HepG2 (cell line): ENCODE results near the gene CLEC19A.

Experiments
- EP300 ChIP-seq, 3 experiments: sonication (generic) in 1 of 3; formaldehyde crosslinking in 1 of 3; IDR thresholded peaks; 2 replicates each; pipeline versions ENCODE4 v1.5.1 to v1.6.1; 2011 to 2020; ENCODE audit warnings: low read depth in 2 of 3, low read length in 2 of 3, borderline replicate concordance in 1 of 3, improper control_type of control experiment in 1 of 3, mild to moderate bottlenecking in 1 of 3, missing genetic modification reagents in 1 of 3, moderate library complexity in 1 of 3
- EZH2 ChIP-seq: conservative IDR thresholded peaks from 2 replicates; pipeline ENCODE4 v1.6.1; 2012; ENCODE audit warnings: mild to moderate bottlenecking, low read depth, low read length, moderate library complexity
- JUN ChIP-seq: sonication (generic); formaldehyde crosslinking; IDR thresholded peaks from 2 replicates; pipeline ENCODE4 v1.4.0; 2020; ENCODE audit warnings: mild to moderate bottlenecking, missing genetic modification reagents
- MAFF ChIP-seq: IDR thresholded peaks from 2 replicates; pipeline ENCODE4 v1.6.1; 2011; ENCODE audit warnings: low read depth, low read length, improper control_type of control experiment
- PCBP1 ChIP-seq: fragments of 200-400 bp; formaldehyde crosslinking; IDR thresholded peaks from 2 replicates; pipeline ENCODE4 v1.6.1; 2017; ENCODE audit warnings: mild to moderate bottlenecking, low read depth, low read length, borderline replicate concordance
- POLR2AphosphoS5 ChIP-seq: IDR thresholded peaks from 2 replicates; pipeline ENCODE4 v1.6.1; 2012; ENCODE audit warnings: low read depth, low read length
- RBM22 ChIP-seq: fragments of 200-400 bp; formaldehyde crosslinking; optimal IDR thresholded peaks from 2 replicates; pipeline ENCODE3; 2017; ENCODE audit warnings: mild to moderate bottlenecking, low read length, moderate library complexity
- RXRA ChIP-seq: sonication (generic); formaldehyde crosslinking; IDR thresholded peaks from 2 replicates; pipeline ENCODE4 v1.5.1; 2020; ENCODE audit warnings: missing genetic modification reagents
- ZFP62 ChIP-seq: sonication (generic); formaldehyde crosslinking; IDR thresholded peaks from 2 replicates; pipeline ENCODE4 v1.4.0; 2020; ENCODE audit warnings: missing genetic modification reagents
- ZNF282 ChIP-seq: fragments of 450-650 bp; IDR thresholded peaks from 2 replicates; pipeline ENCODE4 v1.6.1; 2018; ENCODE audit not compliant: partially characterized antibody
- ZNF737 ChIP-seq: sonication (generic); formaldehyde crosslinking; IDR thresholded peaks from 2 replicates; pipeline ENCODE4 v1.5.0; 2020; ENCODE audit warnings: missing genetic modification reagents, mild to moderate bottlenecking, borderline replicate concordance
- TF ChIP-seq, protein P1 (sequence below): sonication (generic); formaldehyde crosslinking; IDR thresholded peaks from 2 replicates; pipeline ENCODE4 v1.4.0; 2020; ENCODE audit warnings: mild to moderate bottlenecking, missing genetic modification reagents
- TF ChIP-seq, protein P2 (sequence below): sonication (generic); formaldehyde crosslinking; IDR thresholded peaks from 2 replicates; pipeline ENCODE4 v1.5.0; 2020; ENCODE audit warnings: mild to moderate bottlenecking, missing genetic modification reagents, moderate library complexity

DNA sequence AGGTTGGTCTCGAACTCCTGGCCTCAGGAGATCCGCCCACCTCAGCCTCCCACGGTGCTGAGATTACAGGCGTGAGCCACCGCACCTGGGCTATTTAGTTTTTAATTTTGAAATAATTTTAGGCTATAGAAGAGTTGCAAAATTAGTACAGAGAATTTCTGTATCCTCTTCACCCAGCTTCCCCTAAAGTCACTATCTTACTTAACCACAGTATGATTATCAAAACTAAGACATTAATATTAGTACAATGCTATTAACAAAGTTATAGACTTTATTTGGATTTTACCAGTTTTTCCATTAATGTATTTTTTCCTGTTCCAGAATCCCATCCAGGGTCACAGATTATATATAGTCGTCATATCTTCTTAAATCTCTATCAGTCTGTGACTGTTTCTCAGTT is 62.6 kb downstream of the CLEC19A start:
- TF ChIP-seq ZNF737 (CRISPR knock-in tag), result no peak
- no peak for TF ChIP-seq JUN
- TF ChIP-seq PCBP1, result no peak
- TF ChIP-seq RBM22, result no peak
- TF ChIP-seq EP300 (IDR thresholded peaks at IDR 0.05; ENCODE audit: low read depth in 2 of 2, low read length in 2 of 2), result no peak
- TF ChIP-seq EP300 (CRISPR knock-in tag; IDR thresholded peaks at IDR 0.05; ENCODE audit: borderline replicate concordance), result no peak
- TF ChIP-seq EZH2, result no peak
- TF ChIP-seq POLR2AphosphoS5, result no peak
- no peak for TF ChIP-seq MAFF
- TF ChIP-seq ZNF282, result no peak
- no peak for TF ChIP-seq ZFP62 (CRISPR knock-in tag)
- TF ChIP-seq, protein P1, sequence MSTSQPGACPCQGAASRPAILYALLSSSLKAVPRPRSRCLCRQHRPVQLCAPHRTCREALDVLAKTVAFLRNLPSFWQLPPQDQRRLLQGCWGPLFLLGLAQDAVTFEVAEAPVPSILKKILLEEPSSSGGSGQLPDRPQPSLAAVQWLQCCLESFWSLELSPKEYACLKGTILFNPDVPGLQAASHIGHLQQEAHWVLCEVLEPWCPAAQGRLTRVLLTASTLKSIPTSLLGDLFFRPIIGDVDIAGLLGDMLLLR (CRISPR knock-in tag), result no peak
- no peak for TF ChIP-seq RXRA (CRISPR knock-in tag)
- TF ChIP-seq, protein P2, sequence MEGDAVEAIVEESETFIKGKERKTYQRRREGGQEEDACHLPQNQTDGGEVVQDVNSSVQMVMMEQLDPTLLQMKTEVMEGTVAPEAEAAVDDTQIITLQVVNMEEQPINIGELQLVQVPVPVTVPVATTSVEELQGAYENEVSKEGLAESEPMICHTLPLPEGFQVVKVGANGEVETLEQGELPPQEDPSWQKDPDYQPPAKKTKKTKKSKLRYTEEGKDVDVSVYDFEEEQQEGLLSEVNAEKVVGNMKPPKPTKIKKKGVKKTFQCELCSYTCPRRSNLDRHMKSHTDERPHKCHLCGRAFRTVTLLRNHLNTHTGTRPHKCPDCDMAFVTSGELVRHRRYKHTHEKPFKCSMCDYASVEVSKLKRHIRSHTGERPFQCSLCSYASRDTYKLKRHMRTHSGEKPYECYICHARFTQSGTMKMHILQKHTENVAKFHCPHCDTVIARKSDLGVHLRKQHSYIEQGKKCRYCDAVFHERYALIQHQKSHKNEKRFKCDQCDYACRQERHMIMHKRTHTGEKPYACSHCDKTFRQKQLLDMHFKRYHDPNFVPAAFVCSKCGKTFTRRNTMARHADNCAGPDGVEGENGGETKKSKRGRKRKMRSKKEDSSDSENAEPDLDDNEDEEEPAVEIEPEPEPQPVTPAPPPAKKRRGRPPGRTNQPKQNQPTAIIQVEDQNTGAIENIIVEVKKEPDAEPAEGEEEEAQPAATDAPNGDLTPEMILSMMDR, result no peak
